Adrenal gland (tissue), 5 donors: ENCODE results near the gene SAFB.

Experiments used
- POLR2A ChIP-seq, 2 donors: fragments of 450-650 bp; IDR thresholded peaks; one replicate each; pipeline ENCODE4 v1.6.1; 2017; ENCODE audit warnings: antibody characterized with exemption in 2 of 2, mild to moderate bottlenecking in 2 of 2, moderate library complexity in 1 of 2
- TF ChIP-seq, protein P1 (sequence below), 6 experiments: fragments of 450-650 bp in 4 of 6; fragments of 200-600 bp in 2 of 6; sonication (generic) in 1 of 6; IDR thresholded peaks; 1 replicate in 5 of 6; 2 replicates in 1 of 6; pipeline versions ENCODE4 v1.5.1 to v1.8.0; 2016 to 2021; ENCODE audit warnings: antibody characterized with exemption in 6 of 6, mild to moderate bottlenecking in 2 of 6, moderate library complexity in 1 of 6
- donor health status: DM: no; HTN: no; CAD: no.

DNA sequence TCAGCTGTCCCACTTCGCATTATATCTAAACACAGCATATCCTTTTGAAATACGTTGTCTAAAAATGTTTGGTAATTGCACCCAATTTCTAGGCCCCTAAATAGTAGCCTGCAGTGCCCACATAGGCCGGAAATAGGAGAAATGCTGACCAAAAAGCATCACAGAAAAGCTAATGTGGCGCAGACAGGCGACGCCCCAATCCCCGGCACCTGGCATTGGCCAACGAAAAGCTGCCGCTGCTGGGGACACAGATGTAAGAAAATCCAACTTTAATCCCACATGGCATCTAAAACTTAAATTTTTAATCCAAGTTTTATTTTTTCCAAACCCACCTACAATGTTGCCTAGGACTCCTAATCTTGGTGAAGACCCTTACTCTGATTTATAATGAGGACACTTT lies 4.3 kb upstream of the SAFB start:
- TF ChIP-seq, protein P1, sequence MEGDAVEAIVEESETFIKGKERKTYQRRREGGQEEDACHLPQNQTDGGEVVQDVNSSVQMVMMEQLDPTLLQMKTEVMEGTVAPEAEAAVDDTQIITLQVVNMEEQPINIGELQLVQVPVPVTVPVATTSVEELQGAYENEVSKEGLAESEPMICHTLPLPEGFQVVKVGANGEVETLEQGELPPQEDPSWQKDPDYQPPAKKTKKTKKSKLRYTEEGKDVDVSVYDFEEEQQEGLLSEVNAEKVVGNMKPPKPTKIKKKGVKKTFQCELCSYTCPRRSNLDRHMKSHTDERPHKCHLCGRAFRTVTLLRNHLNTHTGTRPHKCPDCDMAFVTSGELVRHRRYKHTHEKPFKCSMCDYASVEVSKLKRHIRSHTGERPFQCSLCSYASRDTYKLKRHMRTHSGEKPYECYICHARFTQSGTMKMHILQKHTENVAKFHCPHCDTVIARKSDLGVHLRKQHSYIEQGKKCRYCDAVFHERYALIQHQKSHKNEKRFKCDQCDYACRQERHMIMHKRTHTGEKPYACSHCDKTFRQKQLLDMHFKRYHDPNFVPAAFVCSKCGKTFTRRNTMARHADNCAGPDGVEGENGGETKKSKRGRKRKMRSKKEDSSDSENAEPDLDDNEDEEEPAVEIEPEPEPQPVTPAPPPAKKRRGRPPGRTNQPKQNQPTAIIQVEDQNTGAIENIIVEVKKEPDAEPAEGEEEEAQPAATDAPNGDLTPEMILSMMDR (IDR thresholded peaks at IDR 0.05): no peak
- TF ChIP-seq POLR2A (IDR thresholded peaks at IDR 0.05): no peak
